K562 (cell line): ENCODE data around the gene RBM17. TPM values are rescaled to one million over a fixed set of nuclear protein-coding genes. Genes with fewer than 3 reads are reported as not detected.

Experiments used
- BRF1 ChIP-seq: IDR thresholded peaks from 3 replicates; pipeline ENCODE4 v1.6.1; 2011; ENCODE audit warnings: borderline replicate concordance, mild to moderate bottlenecking; ENCODE audit not compliant: insufficient read length; ENCODE audit errors: extremely low read depth
- FOXJ3 ChIP-seq: sonication (generic); formaldehyde crosslinking; IDR thresholded peaks from 2 replicates; pipeline ENCODE4 v1.4.0; 2020; ENCODE audit warnings: mild to moderate bottlenecking, missing genetic modification reagents
- FOXK2 ChIP-seq, 2 experiments: fragments of 450-650 bp; IDR thresholded peaks in 1 of 2; conservative IDR thresholded peaks in 1 of 2; 2 replicates each; pipeline ENCODE4 v1.6.1; 2016; ENCODE audit warnings: low read depth in 2 of 2, mild to moderate bottlenecking in 1 of 2
- HMGN3 ChIP-seq: IDR thresholded peaks from 2 replicates; pipeline ENCODE4 v1.6.1; 2011; ENCODE audit warnings: borderline replicate concordance, low read depth, mild to moderate bottlenecking, mixed read lengths, low read length; ENCODE audit not compliant: insufficient read length; ENCODE audit errors: extremely low read depth
- IRF2 ChIP-seq: sonication (generic); formaldehyde crosslinking; IDR thresholded peaks from 2 replicates; pipeline ENCODE4 v1.8.1; 2022; ENCODE audit warnings: mild to moderate bottlenecking, missing genetic modification reagents
- NELFE ChIP-seq: IDR thresholded peaks from 2 replicates; pipeline ENCODE4 v1.6.1; 2011; ENCODE audit warnings: mild to moderate bottlenecking; ENCODE audit not compliant: insufficient read depth, insufficient read length
- NFIX ChIP-seq: fragments of 250-450 bp; sonication (Bioruptor Pico); IDR thresholded peaks from 2 replicates; pipeline ENCODE4 v1.4.0; 2020; ENCODE audit warnings: low read depth, mild to moderate bottlenecking, moderate library complexity
- POU5F1 ChIP-seq: fragments of 150-350 bp; IDR thresholded peaks from 2 replicates; pipeline ENCODE4 v1.6.1; 2014; ENCODE audit warnings: borderline replicate concordance, low read length, low read depth, mild to moderate bottlenecking; ENCODE audit not compliant: partially characterized antibody
- RB1 ChIP-seq: fragments of 450-650 bp; IDR thresholded peaks from 2 replicates; pipeline ENCODE4 v1.6.1; 2017; ENCODE audit warnings: low read depth, mild to moderate bottlenecking
- RBFOX2 ChIP-seq: fragments of 200-400 bp; formaldehyde crosslinking; IDR thresholded peaks from 2 replicates; pipeline ENCODE4 v1.6.1; 2017; ENCODE audit warnings: low read depth, mild to moderate bottlenecking, low read length, moderate library complexity
- RBM15 ChIP-seq: fragments of 200-400 bp; formaldehyde crosslinking; IDR thresholded peaks from 2 replicates; pipeline ENCODE4 v1.6.1; 2018; ENCODE audit warnings: mild to moderate bottlenecking, low read length, moderate library complexity; ENCODE audit not compliant: insufficient read depth
- TAF1 ChIP-seq: IDR thresholded peaks from 2 replicates; pipeline ENCODE4 v1.6.1; 2011; ENCODE audit warnings: mild to moderate bottlenecking, low read length, moderate library complexity; ENCODE audit not compliant: insufficient read depth, control insufficient read depth, severe bottlenecking; ENCODE audit errors: extremely low read depth
- ZBTB7A ChIP-seq: IDR thresholded peaks from 2 replicates; pipeline ENCODE4 v1.6.1; 2011; ENCODE audit warnings: low read depth, mild to moderate bottlenecking, low read length, moderate library complexity, borderline replicate concordance; ENCODE audit not compliant: control insufficient read depth
- ZBTB8A ChIP-seq: fragments of 450-650 bp; IDR thresholded peaks from 2 replicates; pipeline ENCODE4 v1.6.1; 2018; ENCODE audit warnings: mild to moderate bottlenecking, moderate library complexity; ENCODE audit not compliant: partially characterized antibody
- ZNF551 ChIP-seq: fragments of 250-450 bp; sonication (Bioruptor Pico); IDR thresholded peaks from 2 replicates; pipeline ENCODE4 v1.5.0; 2021; ENCODE audit warnings: mild to moderate bottlenecking, moderate library complexity
- ZNF583 ChIP-seq: fragments of 250-450 bp; sonication (Bioruptor Pico); IDR thresholded peaks from 2 replicates; pipeline ENCODE4 v1.4.0; 2020
- polyA plus RNA-seq, 8 experiments: library from polyadenylated mRNA; depleted of rRNA in 4 of 8; stranded (reverse) in 5 of 8; unstranded in 3 of 8; fragments of >200 nt; fragmentation: Nextera tagmentation in 2 of 8; fragmentation: Illumina TruSeq in 1 of 8; extraction: Ambion mirVana in 2 of 8; extraction: Trizol in 1 of 8; gene quantifications; 2 replicates each; pipeline versions ENCODE4 v1.2.1 to v1.2.3, GENCODE V29; 2011 to 2014; ENCODE audit warnings: inconsistent platforms in 1 of 8, missing spikeins in 1 of 8
- total RNA-seq, 7 experiments: library from RNA; depleted of rRNA in 6 of 7; stranded (reverse); fragments of >200 nt in 6 of 7; fragmentation: Illumina TruSeq in 2 of 7; extraction: Trizol in 2 of 7; gene quantifications; 2 replicates each; pipeline versions ENCODE4 v1.2.1 to v1.2.3, GENCODE V29; 2011 to 2021; ENCODE audit warnings: low replicate concordance in 1 of 7
- TF ChIP-seq, protein P1 (sequence below): sonication (generic); IDR thresholded peaks from 2 replicates; pipeline ENCODE4 v1.6.1; 2016
- TF ChIP-seq, protein P2 (sequence below): fragments of 250-450 bp; sonication (Bioruptor Pico); IDR thresholded peaks from 2 replicates; pipeline ENCODE4 v1.5.0; 2021
- TF ChIP-seq, protein P3 (sequence below): fragments of 450-650 bp; conservative IDR thresholded peaks from 2 replicates; pipeline ENCODE4 v1.6.1; 2016; ENCODE audit warnings: missing genetic modification characterization, low read depth, mild to moderate bottlenecking, missing compliant biosample characterization, moderate library complexity
- TF ChIP-seq, protein P4 (sequence below): fragments of 250-450 bp; sonication (Bioruptor Pico); IDR thresholded peaks from 2 replicates; pipeline ENCODE4 v1.8.0; 2021; ENCODE audit warnings: mild to moderate bottlenecking, moderate library complexity
- TF ChIP-seq, protein P5 (sequence below): fragments of 250-450 bp; sonication (Bioruptor Pico); IDR thresholded peaks from 2 replicates; pipeline ENCODE4 v1.8.0; 2021; ENCODE audit warnings: moderate library complexity, mild to moderate bottlenecking, inconsistent platforms

RBM17 gene
- total and polyA plus RNA-seq, 9 of the 15 experiments (the other 6 are each of a cell fraction or from before 2014, with no cell fraction given): 23.6 to 217 (median 124) TPM

DNA sequence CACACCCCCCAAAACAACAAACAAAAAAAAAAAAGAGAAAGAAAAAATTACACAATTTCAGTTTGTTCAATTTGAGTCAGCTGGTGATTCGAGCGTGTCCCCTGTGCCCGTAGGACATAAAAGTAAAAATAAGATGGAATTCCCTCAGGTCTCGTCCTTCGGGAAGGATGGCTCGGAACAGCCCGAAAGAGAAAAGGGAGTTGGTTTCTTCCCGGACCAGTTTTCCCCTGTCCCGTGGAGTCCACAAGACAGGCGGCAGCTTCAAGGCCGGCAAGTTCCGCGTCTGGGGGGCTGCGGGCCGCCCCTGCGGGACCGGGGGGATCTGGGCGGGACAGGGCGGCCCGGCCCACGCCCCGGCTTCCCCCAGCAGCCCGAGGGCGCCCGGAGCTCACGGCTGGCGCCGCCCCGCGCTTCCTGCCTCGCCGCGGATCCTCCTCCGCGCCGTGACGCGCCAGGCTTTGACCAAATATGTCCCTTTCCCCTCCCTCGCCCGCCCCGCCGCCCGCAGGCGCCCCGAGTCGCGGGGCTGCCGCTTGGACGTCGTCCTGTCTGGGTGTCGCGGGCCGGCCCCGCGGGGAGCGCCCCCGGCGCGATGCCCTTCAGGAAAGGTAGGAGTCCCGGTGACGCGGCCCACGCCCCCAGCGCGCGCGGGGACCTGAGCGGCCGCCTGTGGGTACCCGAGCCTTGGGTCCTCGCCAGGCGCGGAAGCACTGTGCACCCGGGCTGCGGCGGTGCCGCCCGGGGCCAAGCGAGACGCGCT, 55.8 kb downstream of the RBM17 start (continued):
- TF ChIP-seq, protein P1, sequence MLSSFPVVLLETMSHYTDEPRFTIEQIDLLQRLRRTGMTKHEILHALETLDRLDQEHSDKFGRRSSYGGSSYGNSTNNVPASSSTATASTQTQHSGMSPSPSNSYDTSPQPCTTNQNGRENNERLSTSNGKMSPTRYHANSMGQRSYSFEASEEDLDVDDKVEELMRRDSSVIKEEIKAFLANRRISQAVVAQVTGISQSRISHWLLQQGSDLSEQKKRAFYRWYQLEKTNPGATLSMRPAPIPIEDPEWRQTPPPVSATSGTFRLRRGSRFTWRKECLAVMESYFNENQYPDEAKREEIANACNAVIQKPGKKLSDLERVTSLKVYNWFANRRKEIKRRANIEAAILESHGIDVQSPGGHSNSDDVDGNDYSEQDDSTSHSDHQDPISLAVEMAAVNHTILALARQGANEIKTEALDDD: no peak
- TF ChIP-seq NFIX (CRISPR knock-in tag): no peak
- TF ChIP-seq ZBTB8A: no peak
- TF ChIP-seq ZNF583: no peak
- TF ChIP-seq, protein P2, sequence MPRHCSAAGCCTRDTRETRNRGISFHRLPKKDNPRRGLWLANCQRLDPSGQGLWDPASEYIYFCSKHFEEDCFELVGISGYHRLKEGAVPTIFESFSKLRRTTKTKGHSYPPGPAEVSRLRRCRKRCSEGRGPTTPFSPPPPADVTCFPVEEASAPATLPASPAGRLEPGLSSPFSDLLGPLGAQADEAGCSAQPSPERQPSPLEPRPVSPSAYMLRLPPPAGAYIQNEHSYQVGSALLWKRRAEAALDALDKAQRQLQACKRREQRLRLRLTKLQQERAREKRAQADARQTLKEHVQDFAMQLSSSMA: no peak
- peak; percentile 87 for TF ChIP-seq RBFOX2
- TF ChIP-seq, protein P3, sequence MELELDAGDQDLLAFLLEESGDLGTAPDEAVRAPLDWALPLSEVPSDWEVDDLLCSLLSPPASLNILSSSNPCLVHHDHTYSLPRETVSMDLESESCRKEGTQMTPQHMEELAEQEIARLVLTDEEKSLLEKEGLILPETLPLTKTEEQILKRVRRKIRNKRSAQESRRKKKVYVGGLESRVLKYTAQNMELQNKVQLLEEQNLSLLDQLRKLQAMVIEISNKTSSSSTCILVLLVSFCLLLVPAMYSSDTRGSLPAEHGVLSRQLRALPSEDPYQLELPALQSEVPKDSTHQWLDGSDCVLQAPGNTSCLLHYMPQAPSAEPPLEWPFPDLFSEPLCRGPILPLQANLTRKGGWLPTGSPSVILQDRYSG: no peak
- TF ChIP-seq BRF1: no peak
- TF ChIP-seq RBM15: no peak
- TF ChIP-seq HMGN3: peak; percentile 74
- peak; percentile 72; the same call in 1 of the 2 replicates for TF ChIP-seq RB1
- no peak for TF ChIP-seq FOXK2 (conservative IDR thresholded peaks at IDR 0.05 in 1 of 2, IDR thresholded peaks at IDR 0.05 in 1 of 2; ENCODE audit: low read depth in 2 of 2)
- no peak for TF ChIP-seq NELFE
- peak; percentile 60 for TF ChIP-seq TAF1
- TF ChIP-seq, protein P4, sequence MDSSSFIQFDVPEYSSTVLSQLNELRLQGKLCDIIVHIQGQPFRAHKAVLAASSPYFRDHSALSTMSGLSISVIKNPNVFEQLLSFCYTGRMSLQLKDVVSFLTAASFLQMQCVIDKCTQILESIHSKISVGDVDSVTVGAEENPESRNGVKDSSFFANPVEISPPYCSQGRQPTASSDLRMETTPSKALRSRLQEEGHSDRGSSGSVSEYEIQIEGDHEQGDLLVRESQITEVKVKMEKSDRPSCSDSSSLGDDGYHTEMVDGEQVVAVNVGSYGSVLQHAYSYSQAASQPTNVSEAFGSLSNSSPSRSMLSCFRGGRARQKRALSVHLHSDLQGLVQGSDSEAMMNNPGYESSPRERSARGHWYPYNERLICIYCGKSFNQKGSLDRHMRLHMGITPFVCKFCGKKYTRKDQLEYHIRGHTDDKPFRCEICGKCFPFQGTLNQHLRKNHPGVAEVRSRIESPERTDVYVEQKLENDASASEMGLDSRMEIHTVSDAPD: no peak
- no peak for TF ChIP-seq FOXJ3 (CRISPR knock-in tag)
- TF ChIP-seq, protein P5, sequence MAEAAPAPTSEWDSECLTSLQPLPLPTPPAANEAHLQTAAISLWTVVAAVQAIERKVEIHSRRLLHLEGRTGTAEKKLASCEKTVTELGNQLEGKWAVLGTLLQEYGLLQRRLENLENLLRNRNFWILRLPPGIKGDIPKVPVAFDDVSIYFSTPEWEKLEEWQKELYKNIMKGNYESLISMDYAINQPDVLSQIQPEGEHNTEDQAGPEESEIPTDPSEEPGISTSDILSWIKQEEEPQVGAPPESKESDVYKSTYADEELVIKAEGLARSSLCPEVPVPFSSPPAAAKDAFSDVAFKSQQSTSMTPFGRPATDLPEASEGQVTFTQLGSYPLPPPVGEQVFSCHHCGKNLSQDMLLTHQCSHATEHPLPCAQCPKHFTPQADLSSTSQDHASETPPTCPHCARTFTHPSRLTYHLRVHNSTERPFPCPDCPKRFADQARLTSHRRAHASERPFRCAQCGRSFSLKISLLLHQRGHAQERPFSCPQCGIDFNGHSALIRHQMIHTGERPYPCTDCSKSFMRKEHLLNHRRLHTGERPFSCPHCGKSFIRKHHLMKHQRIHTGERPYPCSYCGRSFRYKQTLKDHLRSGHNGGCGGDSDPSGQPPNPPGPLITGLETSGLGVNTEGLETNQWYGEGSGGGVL (CRISPR knock-in tag): no peak
- no peak for TF ChIP-seq ZNF551 (CRISPR knock-in tag)
- TF ChIP-seq ZBTB7A: peak; percentile 89; the same call in 1 of the 2 replicates
- no peak for TF ChIP-seq POU5F1
- no peak for TF ChIP-seq IRF2
